ENCODE results near the gene MRPL43. TPM values are rescaled to one million over a fixed set of nuclear protein-coding genes. Genes with fewer than 3 reads are reported as not detected.

Gene MRPL43
- total and polyA plus RNA-seq, 5 experiments from 2014 or later, result 64.9 to 136 (median 117) TPM

DNA sequence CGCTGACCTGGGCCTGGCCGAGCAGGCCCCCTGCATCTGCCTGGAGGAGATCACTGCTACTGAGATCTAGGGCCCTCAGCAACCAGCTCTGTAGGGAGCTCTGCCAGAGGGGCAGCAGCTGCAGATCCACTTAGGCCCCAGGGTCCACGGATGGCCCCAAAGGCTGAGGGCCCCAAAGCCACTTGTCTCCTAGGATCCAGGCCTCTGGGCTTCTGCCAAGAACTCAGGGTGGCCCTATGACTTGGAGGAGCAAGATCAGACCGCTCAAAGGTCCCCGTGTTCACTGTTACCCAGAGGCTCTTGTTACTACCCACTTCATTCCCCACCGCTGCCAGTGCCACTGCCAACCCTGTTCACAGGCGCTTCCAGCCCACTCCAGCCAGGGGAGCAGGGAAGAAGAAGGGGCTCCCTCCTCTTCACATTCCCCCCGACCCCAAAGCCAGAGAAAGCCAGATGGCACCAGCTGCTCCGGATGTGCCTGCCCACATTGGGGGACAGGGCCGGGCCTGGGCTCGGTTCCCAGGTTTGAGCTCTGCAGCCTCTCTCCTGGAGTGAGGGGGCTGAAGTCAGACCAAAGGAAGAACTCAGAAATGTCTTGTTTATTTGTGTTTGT lies 19.9 kb upstream of the MRPL43 start:
- Mint-ChIP-seq H3K4me3 (no peak overlapping the region), H3K9me3 (no peaks in the 10 kb centered on the region), H3K4me1 (no peaks in the 10 kb centered on the region), H3K27ac (no peak overlapping the region), H3K27me3 (no peaks in the 10 kb centered on the region), H3K36me3 (peaks cover 0 to 9% (median 0%) of the 10 kb centered on the region in 3 donors)
- ATAC-seq (no peak), DNase-seq (no peak)
- POLR2A ChIA-PET, result interaction anchor here (0.6 to 1.5 kb wide), 3 partner anchors 8 to 720 kb away, joined by 3 to 7 read pairs (median 3); partner anchors contain the start of gene LZTS2

GRCh38 chr10:101006593-101007098 lies 19.3 kb upstream of the MRPL43 start:
- POLR2A ChIA-PET, result interaction anchor here (1.0 to 1.2 kb wide), 2 partner anchors 9 to 10 kb away, joined by 3 to 4 read pairs; no protein-coding TSS in a partner anchor
- ATAC-seq, result no peak

GRCh38 chr10:101005869-101006567 lies 18.7 kb upstream of the MRPL43 start:
- DNase-seq (no peak), ATAC-seq (no peak)
- no peaks in the 10 kb centered on the region for H3K9me3 Mint-ChIP-seq
- H3K27ac Mint-ChIP-seq, result peak overlapping the region in 1 of 10 donors; percentile 56
- H3K4me3 Mint-ChIP-seq, result no peak overlapping the region
- peaks cover 0 to 9% (median 0%) of the 10 kb centered on the region in 3 donors for H3K36me3 Mint-ChIP-seq
- H3K27me3 Mint-ChIP-seq, result no peaks in the 10 kb centered on the region
- peaks cover 3 to 4% (median 4%) of the 10 kb centered on the region in 4 donors for H3K4me1 Mint-ChIP-seq
- POLR2A ChIA-PET, result interaction anchor here (1.0 to 1.2 kb wide), 2 partner anchors 9 to 10 kb away, joined by 3 to 4 read pairs; no protein-coding TSS in a partner anchor

More at GRCh38 chr10:101006593-101007098, 19.3 kb upstream of the MRPL43 start:
- no peak for DNase-seq
- Mint-ChIP-seq H3K27ac (no peak overlapping the region), H3K36me3 (peaks cover 0 to 9% (median 0%) of the 10 kb centered on the region in 3 donors), H3K4me3 (no peak overlapping the region), H3K4me1 (no peaks in the 10 kb centered on the region), H3K27me3 (no peaks in the 10 kb centered on the region), H3K9me3 (no peaks in the 10 kb centered on the region)

GRCh38 chr10:101005361-101005760 lies 18.1 kb upstream of the MRPL43 start:
- Mint-ChIP-seq H3K27ac (no peak overlapping the region), H3K4me3 (no peak overlapping the region), H3K4me1 (peaks cover 7 to 10% (median 9%) of the 10 kb centered on the region in 4 donors), H3K9me3 (no peaks in the 10 kb centered on the region), H3K27me3 (no peaks in the 10 kb centered on the region), H3K36me3 (peaks cover 0 to 9% (median 0%) of the 10 kb centered on the region in 3 donors)
- no peak for ATAC-seq
- DNase-seq, result no peak
- POLR2A ChIA-PET, result interaction anchor here (1.2 kb wide), 1 partner anchor 11 kb away, joined by 4 read pairs; no protein-coding TSS in a partner anchor

GRCh38 chr10:101003639-101004206 lies 16.4 kb upstream of the MRPL43 start:
- Mint-ChIP-seq H3K36me3 (peaks cover 0 to 9% (median 0%) of the 10 kb centered on the region in 3 donors), H3K9me3 (no peaks in the 10 kb centered on the region), H3K27me3 (no peaks in the 10 kb centered on the region), H3K4me3 (no peak overlapping the region), H3K4me1 (peaks cover 8 to 16% (median 11%) of the 10 kb centered on the region in 4 donors), H3K27ac (no peak overlapping the region)
- POLR2A ChIA-PET, result interaction anchor here (1.1 kb wide), 1 partner anchor 11 kb away, joined by 3 read pairs; no protein-coding TSS in a partner anchor
- DNase-seq, result no peak
- ATAC-seq, result no peak

GRCh38 chr10:101002456-101002855 lies 15.2 kb upstream of the MRPL43 start:
- DNase-seq, result no peak
- Mint-ChIP-seq H3K27ac (no peak overlapping the region), H3K4me1 (peaks cover 16 to 26% (median 20%) of the 10 kb centered on the region in 4 donors), H3K36me3 (peaks cover 0 to 9% (median 0%) of the 10 kb centered on the region in 3 donors), H3K9me3 (no peaks in the 10 kb centered on the region), H3K27me3 (no peaks in the 10 kb centered on the region), H3K4me3 (peak overlapping the region in 1 of 10 donors; percentile 4)
- POLR2A ChIA-PET, result interaction anchor here (0.6 to 1.1 kb wide), 2 partner anchors 12 to 74 kb away, joined by 3 read pairs; no protein-coding TSS in a partner anchor
- no peak for ATAC-seq

DNA sequence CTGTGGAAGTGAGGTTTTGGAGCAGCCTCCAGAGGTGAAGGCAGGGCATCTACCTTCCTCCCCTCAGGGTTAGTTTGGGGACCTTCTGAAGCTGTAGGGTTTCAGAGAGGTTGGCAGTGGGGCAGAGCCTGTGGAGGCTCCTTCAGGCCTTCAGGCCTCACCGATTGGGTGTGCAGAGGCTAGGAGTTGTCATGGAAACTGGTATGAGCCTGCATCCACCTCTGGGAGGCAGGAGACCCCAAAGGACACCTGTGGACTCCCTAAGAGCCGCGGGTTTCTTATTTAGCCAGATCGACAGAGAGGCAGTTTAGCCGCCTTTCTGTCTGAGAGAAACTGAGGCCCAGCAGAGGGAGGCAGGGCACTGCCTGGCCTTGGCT lies 14.3 kb upstream of the MRPL43 start:
- POLR2A ChIA-PET, result no interaction called here
- ATAC-seq, result no peak
- Mint-ChIP-seq H3K27ac (peak overlapping the region in 2 of 10 donors; percentile 90 to 97), H3K9me3 (no peaks in the 10 kb centered on the region), H3K27me3 (no peaks in the 10 kb centered on the region), H3K36me3 (peaks cover 0 to 9% (median 0%) of the 10 kb centered on the region in 3 donors), H3K4me3 (no peak overlapping the region), H3K4me1 (peaks cover 17 to 26% (median 23%) of the 10 kb centered on the region in 4 donors)
- no peak for DNase-seq

GRCh38 chr10:101000915-101001658 lies 13.8 kb upstream of the MRPL43 start:
- H3K9me3 Mint-ChIP-seq, result no peaks in the 10 kb centered on the region
- POLR2A ChIA-PET, result no interaction called here
- H3K4me1 Mint-ChIP-seq, result peaks cover 21 to 32% (median 28%) of the 10 kb centered on the region in 4 donors
- peak overlapping the region; percentile 26 to 89 (median 79) for H3K4me3 Mint-ChIP-seq
- no peak for DNase-seq
- no peaks in the 10 kb centered on the region for H3K27me3 Mint-ChIP-seq
- H3K27ac Mint-ChIP-seq, result peak overlapping the region; percentile 13 to 97 (median 80)
- ATAC-seq, result no peak
- H3K36me3 Mint-ChIP-seq, result peaks cover 0 to 7% (median 0%) of the 10 kb centered on the region in 3 donors

- POLR2A ChIA-PET, result interaction anchor here (1.3 to 5.7 kb wide), 5 partner anchors 12 to 32 kb away, joined by 4 to 82 read pairs (median 34); partner anchors contain the start of genes MRPL43, PDZD7, SFXN3 and TWNK
- DNase-seq (peak in 1 of 10 donors; percentile 54), ATAC-seq (no peak)
- Mint-ChIP-seq H3K9me3 (no peaks in the 10 kb centered on the region), H3K36me3 (peaks cover 0 to 6% (median 0%) of the 10 kb centered on the region in 3 donors), H3K4me1 (peaks cover 21 to 33% (median 30%) of the 10 kb centered on the region in 4 donors), H3K27me3 (no peaks in the 10 kb centered on the region), H3K4me3 (peak overlapping the region; percentile 26 to 89 (median 79)), H3K27ac (peak overlapping the region in 9 of 10 donors; percentile 65 to 97 (median 81))
These were observed 13.0 kb upstream of the MRPL43 start for GRCh38 chr10:101000127-101000914.

DNA sequence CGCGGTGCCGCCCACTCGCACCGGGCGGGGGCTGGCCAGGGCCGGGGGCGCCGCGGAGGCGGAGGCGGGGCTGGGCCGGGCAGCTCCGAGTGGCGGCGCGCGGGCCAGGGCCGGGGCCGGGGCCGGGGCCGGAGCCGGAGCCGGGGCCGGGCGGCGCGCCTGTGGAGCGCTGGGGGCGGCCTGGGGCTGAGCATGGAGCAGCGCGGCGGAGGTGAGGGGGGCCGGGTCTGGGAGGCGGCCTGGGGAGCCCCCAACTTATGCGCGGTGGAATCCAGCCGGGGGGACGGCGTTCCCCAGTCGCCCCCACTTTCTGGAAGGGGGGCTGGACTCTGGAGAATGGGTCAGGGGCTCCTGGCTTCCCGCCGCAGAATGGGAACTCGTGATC lies 12.4 kb upstream of the MRPL43 start, which contains the start of gene LZTS2:
LZTS2 (plus strand) TSS at position 67 of the 385 bp plus-strand sequence. CDS start 2,731 bp downstream, outside the sequence.
- H3K36me3 Mint-ChIP-seq, result peaks cover 0 to 3% (median 0%) of the 10 kb centered on the region in 3 donors
- DNase-seq (no peak), ATAC-seq (no peak)
- H3K4me1 Mint-ChIP-seq, result peaks cover 22 to 33% (median 30%) of the 10 kb centered on the region in 4 donors
- H3K4me3 Mint-ChIP-seq, result peak within 1 kb of the TSS; percentile 81 to 95 (median 92)
- no peaks in the 10 kb centered on the region for H3K27me3 Mint-ChIP-seq
- no peaks in the 10 kb centered on the region for H3K9me3 Mint-ChIP-seq
- H3K27ac Mint-ChIP-seq, result peak within 1 kb of the TSS; percentile 87 to 97 (median 93)
- POLR2A ChIA-PET, result interaction anchor here (0.8 to 5.7 kb wide), 8 partner anchors 8 to 32 kb away, joined by 3 to 82 read pairs (median 4); partner anchors contain the start of genes MRPL43, PDZD7, SFXN3 and TWNK
